Transverse colon (tissue), 4 donors: ENCODE data around the gene MDFIC2.

Experiments
- CTCF ChIP-seq, 5 experiments: fragments of 200-600 bp in 3 of 5; fragments of 450-650 bp in 2 of 5; sonication (generic) in 3 of 5; IDR thresholded peaks; 1 replicate in 2 of 5; 2 replicates in 3 of 5; pipeline ENCODE4 v1.5.1; 2016 to 2017; ENCODE audit warnings: antibody characterized with exemption in 5 of 5, inconsistent platforms in 3 of 5, mild to moderate bottlenecking in 2 of 5, moderate library complexity in 1 of 5
- POLR2A ChIP-seq: fragments of 450-650 bp; IDR thresholded peaks from one replicate; pipeline ENCODE4 v1.6.1; 2016; ENCODE audit warnings: antibody characterized with exemption, mild to moderate bottlenecking, moderate library complexity
- POLR2AphosphoS5 ChIP-seq, 3 donors: sonication (generic); formaldehyde crosslinking; IDR thresholded peaks; one replicate each; pipeline ENCODE4 v1.6.1; 2016; ENCODE audit warnings: antibody characterized with exemption in 3 of 3

GRCh38 chr3:70281663-70282062 lies 30.8 kb downstream of the MDFIC2 start:
- TF ChIP-seq CTCF (IDR thresholded peaks at IDR 0.05) (no peak), POLR2AphosphoS5 (IDR thresholded peaks at IDR 0.05) (no peak), POLR2A (no peak)
